ENCODE results near the gene PRPF8.
"Not testable (repeated sequence)": the region's sequence is repeated elsewhere in the genome, so short reads cannot be mapped to it uniquely, and the experiment has no call there.

The PRPF8 gene

GRCh38 chr17:1713878-1714426, 29.3 kb upstream of the PRPF8 start:
- peaks cover 19% of the 10 kb centered on the region for H3K36me3 Mint-ChIP-seq (ENCODE audit: insufficient read depth)
- DNase-seq (ENCODE audit: low spot score in 2 of 2) (no peak), ATAC-seq (replicated peaks; ENCODE audit: extremely low read depth, poor library complexity, severe bottlenecking) (no peak)
- no peak overlapping the region for H3K27ac Mint-ChIP-seq (ENCODE audit: low read depth)
- H3K9me3 Mint-ChIP-seq = no peaks in the 10 kb centered on the region
- peak overlapping the region; percentile 94 for H3K4me3 Mint-ChIP-seq
- H3K27me3 Mint-ChIP-seq = no peaks in the 10 kb centered on the region
- H3K4me1 Mint-ChIP-seq = peaks cover 41% of the 10 kb centered on the region

GRCh38 chr17:1713160-1713877, 28.7 kb upstream of the PRPF8 start:
- DNase-seq (ENCODE audit: low spot score in 2 of 2) (no peak), ATAC-seq (replicated peaks; ENCODE audit: extremely low read depth, poor library complexity, severe bottlenecking) (no peak)
- H3K4me1 Mint-ChIP-seq = peaks cover 41% of the 10 kb centered on the region
- H3K36me3 Mint-ChIP-seq (ENCODE audit: insufficient read depth) = peaks cover 19% of the 10 kb centered on the region
- no peak overlapping the region for H3K27ac Mint-ChIP-seq (ENCODE audit: low read depth)
- peak overlapping the region; percentile 94 for H3K4me3 Mint-ChIP-seq
- H3K27me3 Mint-ChIP-seq = no peaks in the 10 kb centered on the region
- H3K9me3 Mint-ChIP-seq = no peaks in the 10 kb centered on the region

- H3K36me3 Mint-ChIP-seq (ENCODE audit: insufficient read depth) = peaks cover 17% of the 10 kb centered on the region
- H3K9me3 Mint-ChIP-seq = no peaks in the 10 kb centered on the region
- H3K27me3 Mint-ChIP-seq = peaks cover 7% of the 10 kb centered on the region
- peak overlapping the region; percentile 39 for H3K27ac Mint-ChIP-seq (ENCODE audit: low read depth)
- H3K4me1 Mint-ChIP-seq = peaks cover 34% of the 10 kb centered on the region
- no peak overlapping the region for H3K4me3 Mint-ChIP-seq
- no peak for DNase-seq (ENCODE audit: low spot score in 2 of 2)
- no peak for ATAC-seq (replicated peaks; ENCODE audit: extremely low read depth, poor library complexity, severe bottlenecking)
These were observed 27.6 kb upstream of the PRPF8 start for GRCh38 chr17:1712271-1712670.

GRCh38 chr17:1711804-1712203, 27.1 kb upstream of the PRPF8 start:
- no peak for DNase-seq (ENCODE audit: low spot score in 2 of 2)
- H3K27ac Mint-ChIP-seq (ENCODE audit: low read depth) = peak overlapping the region; percentile 39
- no peaks in the 10 kb centered on the region for H3K9me3 Mint-ChIP-seq
- H3K36me3 Mint-ChIP-seq (ENCODE audit: insufficient read depth) = peaks cover 13% of the 10 kb centered on the region
- peaks cover 31% of the 10 kb centered on the region for H3K4me1 Mint-ChIP-seq
- ATAC-seq (replicated peaks; ENCODE audit: extremely low read depth, poor library complexity, severe bottlenecking) = no peak
- H3K4me3 Mint-ChIP-seq = peak overlapping the region; percentile 66
- peaks cover 7% of the 10 kb centered on the region for H3K27me3 Mint-ChIP-seq

- Mint-ChIP-seq H3K27me3 (peaks cover 7% of the 10 kb centered on the region), H3K4me3 (peak overlapping the region; percentile 66), H3K9me3 (no peaks in the 10 kb centered on the region), H3K36me3 (ENCODE audit: insufficient read depth) (peaks cover 7% of the 10 kb centered on the region), H3K4me1 (peaks cover 23% of the 10 kb centered on the region), H3K27ac (ENCODE audit: low read depth) (peak overlapping the region; percentile 19)
- no peak for DNase-seq (ENCODE audit: low spot score in 2 of 2)
- no peak for ATAC-seq (replicated peaks; ENCODE audit: extremely low read depth, poor library complexity, severe bottlenecking)
These were observed 26.3 kb upstream of the PRPF8 start for GRCh38 chr17:1710807-1711553.

- Mint-ChIP-seq H3K27me3 (peaks cover 7% of the 10 kb centered on the region), H3K4me3 (peak within 1 kb of the TSS; percentile 66), H3K27ac (ENCODE audit: low read depth) (peak within 1 kb of the TSS; percentile 19), H3K9me3 (no peaks in the 10 kb centered on the region), H3K36me3 (ENCODE audit: insufficient read depth) (peaks cover 5% of the 10 kb centered on the region), H3K4me1 (peaks cover 21% of the 10 kb centered on the region)
- ATAC-seq (replicated peaks; ENCODE audit: extremely low read depth, poor library complexity, severe bottlenecking) (no peak), DNase-seq (ENCODE audit: low spot score in 2 of 2) (no peak)
These were observed 25.5 kb upstream of the PRPF8 start, which contains the start of gene TLCD2 for GRCh38 chr17:1709971-1710806. TSS of gene TLCD2 (minus strand) at chr17:1710377. CDS start at chr17:1710242, 135 bp downstream.

DNA sequence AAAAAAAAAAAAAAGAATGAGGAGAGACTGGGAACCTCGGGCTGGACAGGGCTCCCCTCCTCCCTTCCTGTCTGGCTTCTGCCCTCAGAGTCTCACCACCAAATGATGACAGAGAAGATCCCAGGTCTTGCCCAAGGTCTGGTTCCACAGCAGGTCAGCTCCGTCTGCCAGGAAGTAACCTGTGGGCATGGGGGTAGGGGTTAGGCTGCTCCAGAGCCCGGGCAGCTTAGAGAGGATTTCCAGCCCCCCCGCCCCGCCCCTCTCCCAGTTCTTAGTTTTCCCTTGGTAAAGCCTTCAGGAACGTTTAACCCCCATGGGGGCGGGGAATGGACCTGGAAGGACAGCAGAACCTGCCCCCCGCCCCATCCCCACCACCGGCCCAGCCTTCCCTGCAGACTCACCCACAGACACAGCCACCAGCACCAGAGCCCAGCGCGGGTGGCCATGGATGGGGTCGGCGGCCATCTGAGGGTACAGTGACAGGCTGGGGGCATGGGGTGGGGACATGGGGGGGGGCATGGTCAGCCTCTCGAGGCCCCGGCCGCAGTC, 24.8 kb upstream of the PRPF8 start:
- Mint-ChIP-seq H3K9me3 (no peaks in the 10 kb centered on the region), H3K4me1 (peaks cover 21% of the 10 kb centered on the region), H3K4me3 (peak overlapping the region; percentile 66), H3K36me3 (ENCODE audit: insufficient read depth) (peaks cover 5% of the 10 kb centered on the region), H3K27ac (ENCODE audit: low read depth) (no peak overlapping the region), H3K27me3 (peaks cover 7% of the 10 kb centered on the region)
- DNase-seq (ENCODE audit: low spot score in 2 of 2) = no peak
- ATAC-seq (replicated peaks; ENCODE audit: extremely low read depth, poor library complexity, severe bottlenecking) = no peak

GRCh38 chr17:1708791-1709346, 24.2 kb upstream of the PRPF8 start:
- H3K9me3 Mint-ChIP-seq; H3K27me3 Mint-ChIP-seq; H3K36me3 Mint-ChIP-seq (ENCODE audit: insufficient read depth); H3K27ac Mint-ChIP-seq (ENCODE audit: low read depth); ATAC-seq (replicated peaks; ENCODE audit: extremely low read depth, poor library complexity, severe bottlenecking); DNase-seq (ENCODE audit: low spot score in 2 of 2): not testable (repeated sequence)
- H3K4me3 Mint-ChIP-seq = peak overlapping the region; percentile 63
- peaks cover 16% of the 10 kb centered on the region for H3K4me1 Mint-ChIP-seq

- DNase-seq (ENCODE audit: low spot score in 2 of 2) (no peak), ATAC-seq (replicated peaks; ENCODE audit: extremely low read depth, poor library complexity, severe bottlenecking) (peak; percentile 65)
- Mint-ChIP-seq H3K27me3 (peaks cover 7% of the 10 kb centered on the region), H3K9me3 (no peaks in the 10 kb centered on the region), H3K4me1 (peaks cover 16% of the 10 kb centered on the region), H3K4me3 (no peak overlapping the region), H3K36me3 (ENCODE audit: insufficient read depth) (peaks cover 3% of the 10 kb centered on the region), H3K27ac (ENCODE audit: low read depth) (no peak overlapping the region)
These were observed 22.4 kb upstream of the PRPF8 start for GRCh38 chr17:1707107-1707506.

DNA sequence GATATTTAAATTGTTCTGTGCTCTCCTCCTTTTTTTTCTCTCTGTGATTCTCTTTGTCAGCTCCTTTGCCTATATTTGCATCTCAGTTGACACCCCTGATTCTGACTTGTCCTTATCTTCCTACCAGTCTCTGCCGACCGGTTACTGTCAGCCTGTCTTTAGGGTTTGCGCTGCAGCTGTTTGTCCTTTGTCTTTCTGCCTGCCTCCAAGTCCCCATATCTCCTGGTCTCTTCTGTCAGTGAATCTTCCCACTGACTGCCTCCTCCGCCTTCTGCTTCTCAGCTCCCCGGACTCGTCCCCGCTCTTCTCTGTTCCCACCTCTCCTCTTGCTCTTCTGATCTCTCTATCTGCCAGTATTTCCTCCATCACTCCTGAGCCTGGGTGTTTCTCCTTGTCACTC, 20.3 kb upstream of the PRPF8 start:
- H3K27me3 Mint-ChIP-seq = peaks cover 7% of the 10 kb centered on the region
- ATAC-seq (replicated peaks; ENCODE audit: extremely low read depth, poor library complexity, severe bottlenecking) = no peak
- H3K4me3 Mint-ChIP-seq = no peak overlapping the region
- peak overlapping the region; percentile 1 for H3K27ac Mint-ChIP-seq (ENCODE audit: low read depth)
- H3K4me1 Mint-ChIP-seq = peaks cover 6% of the 10 kb centered on the region
- no peaks in the 10 kb centered on the region for H3K9me3 Mint-ChIP-seq
- no peaks in the 10 kb centered on the region for H3K36me3 Mint-ChIP-seq (ENCODE audit: insufficient read depth)
- DNase-seq (ENCODE audit: low spot score in 2 of 2) = no peak

GRCh38 chr17:1703063-1703462, 18.4 kb upstream of the PRPF8 start:
- H3K27me3 Mint-ChIP-seq = peaks cover 7% of the 10 kb centered on the region
- DNase-seq (ENCODE audit: low spot score in 2 of 2) (no peak), ATAC-seq (replicated peaks; ENCODE audit: extremely low read depth, poor library complexity, severe bottlenecking) (no peak)
- peaks cover 6% of the 10 kb centered on the region for H3K4me1 Mint-ChIP-seq
- H3K9me3 Mint-ChIP-seq = no peaks in the 10 kb centered on the region
- H3K27ac Mint-ChIP-seq (ENCODE audit: low read depth) = no peak overlapping the region
- no peak overlapping the region for H3K4me3 Mint-ChIP-seq
- no peaks in the 10 kb centered on the region for H3K36me3 Mint-ChIP-seq (ENCODE audit: insufficient read depth)

GRCh38 chr17:1699891-1700290, 15.2 kb upstream of the PRPF8 start:
- not testable (repeated sequence) for ATAC-seq (replicated peaks; ENCODE audit: extremely low read depth, poor library complexity, severe bottlenecking); H3K27ac Mint-ChIP-seq (ENCODE audit: low read depth); H3K36me3 Mint-ChIP-seq (ENCODE audit: insufficient read depth); H3K27me3 Mint-ChIP-seq; H3K4me3 Mint-ChIP-seq; H3K4me1 Mint-ChIP-seq; DNase-seq (ENCODE audit: low spot score in 2 of 2); H3K9me3 Mint-ChIP-seq
